Body of pancreas (tissue), 4 donors: Measurements from ENCODE around the gene TNIP1.

Source experiments
- POLR2A ChIP-seq, 3 donors: fragments of 450-650 bp; IDR thresholded peaks; one replicate each; pipeline ENCODE4 v1.6.1; 2016; ENCODE audit warnings: antibody characterized with exemption in 3 of 3, mild to moderate bottlenecking in 2 of 3
- TF ChIP-seq, protein P1 (sequence below), 7 experiments: fragments of 450-650 bp in 4 of 7; fragments of 200-600 bp in 3 of 7; sonication (generic) in 3 of 7; IDR thresholded peaks; one replicate each; pipeline ENCODE4 v1.5.1; 2016 to 2019; ENCODE audit warnings: antibody characterized with exemption in 7 of 7

GRCh38 chr5:151094852-151095245, 14.0 kb upstream of the TNIP1 start:
- TF ChIP-seq, protein P1, sequence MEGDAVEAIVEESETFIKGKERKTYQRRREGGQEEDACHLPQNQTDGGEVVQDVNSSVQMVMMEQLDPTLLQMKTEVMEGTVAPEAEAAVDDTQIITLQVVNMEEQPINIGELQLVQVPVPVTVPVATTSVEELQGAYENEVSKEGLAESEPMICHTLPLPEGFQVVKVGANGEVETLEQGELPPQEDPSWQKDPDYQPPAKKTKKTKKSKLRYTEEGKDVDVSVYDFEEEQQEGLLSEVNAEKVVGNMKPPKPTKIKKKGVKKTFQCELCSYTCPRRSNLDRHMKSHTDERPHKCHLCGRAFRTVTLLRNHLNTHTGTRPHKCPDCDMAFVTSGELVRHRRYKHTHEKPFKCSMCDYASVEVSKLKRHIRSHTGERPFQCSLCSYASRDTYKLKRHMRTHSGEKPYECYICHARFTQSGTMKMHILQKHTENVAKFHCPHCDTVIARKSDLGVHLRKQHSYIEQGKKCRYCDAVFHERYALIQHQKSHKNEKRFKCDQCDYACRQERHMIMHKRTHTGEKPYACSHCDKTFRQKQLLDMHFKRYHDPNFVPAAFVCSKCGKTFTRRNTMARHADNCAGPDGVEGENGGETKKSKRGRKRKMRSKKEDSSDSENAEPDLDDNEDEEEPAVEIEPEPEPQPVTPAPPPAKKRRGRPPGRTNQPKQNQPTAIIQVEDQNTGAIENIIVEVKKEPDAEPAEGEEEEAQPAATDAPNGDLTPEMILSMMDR (IDR thresholded peaks at IDR 0.05) = no peak
- no peak for TF ChIP-seq POLR2A (IDR thresholded peaks at IDR 0.05)
